DOHH2 (cell line): Measurements from ENCODE around the gene VCL.

ENCODE experiments used
- H3F3A ChIP-seq: fragments of 200-600 bp; sonication (generic), shearing (Covaris generic); 2 replicates; pipeline ENCODE4 v1.6.0; 2016; ENCODE audit warnings: antibody characterized with exemption, mild to moderate bottlenecking; ENCODE audit not compliant: control insufficient read depth, insufficient read depth
- H3K27ac ChIP-seq: fragments of 200-600 bp; sonication (generic); 2 replicates; pipeline ENCODE4 v1.5.1; 2014; ENCODE audit warnings: low read depth, mild to moderate bottlenecking, low read length, moderate library complexity
- H3K27me3 ChIP-seq: fragments of 200-600 bp; sonication (generic); 2 replicates; pipeline ENCODE4 v1.6.1; 2014; ENCODE audit warnings: mild to moderate bottlenecking, low read length, mixed read lengths; ENCODE audit not compliant: control insufficient read depth
- H3K36me3 ChIP-seq: fragments of 200-600 bp; sonication (generic); 2 replicates; pipeline ENCODE4 v1.6.1; 2014; ENCODE audit warnings: mild to moderate bottlenecking, low read length, moderate library complexity, mixed read lengths; ENCODE audit not compliant: control insufficient read depth
- H3K4me1 ChIP-seq: fragments of 200-600 bp; sonication (generic); 2 replicates; pipeline ENCODE4 v1.6.1; 2014; ENCODE audit warnings: mild to moderate bottlenecking, low read length, mixed read lengths; ENCODE audit not compliant: control insufficient read depth
- H3K4me2 ChIP-seq: fragments of 200-600 bp; sonication (generic); 2 replicates; pipeline ENCODE4 v1.6.0; 2014; ENCODE audit warnings: mild to moderate bottlenecking, low read length, moderate library complexity
- H3K4me3 ChIP-seq: fragments of 200-600 bp; sonication (generic); 2 replicates; pipeline ENCODE4 v1.5.1; 2014; ENCODE audit warnings: mild to moderate bottlenecking, low read length, mixed read lengths
- H3K79me2 ChIP-seq: fragments of 200-600 bp; sonication (generic); 2 replicates; pipeline ENCODE4 v1.6.1; 2014; ENCODE audit warnings: mild to moderate bottlenecking, low read length, mixed read lengths; ENCODE audit not compliant: control insufficient read depth
- H3K9me2 ChIP-seq: fragments of 200-600 bp; sonication (generic); replicated peaks from 2 replicates; pipeline ENCODE4 v1.6.1; 2014; ENCODE audit warnings: mild to moderate bottlenecking, low read length, mixed read lengths; ENCODE audit not compliant: control insufficient read depth
- H3K9me3 ChIP-seq: fragments of 200-600 bp; sonication (generic); 2 replicates; pipeline ENCODE4 v1.6.1; 2014; ENCODE audit warnings: antibody characterized with exemption, low read length, mixed read lengths; ENCODE audit not compliant: control insufficient read depth, insufficient read depth
- H4K20me1 ChIP-seq: fragments of 200-600 bp; sonication (generic); 2 replicates; pipeline ENCODE4 v1.6.0; 2014; ENCODE audit warnings: low read depth, mild to moderate bottlenecking, antibody characterized with exemption, low read length, moderate library complexity; ENCODE audit not compliant: control insufficient read depth, insufficient read depth
- EZH2phosphoT487 ChIP-seq: fragments of 200-600 bp; sonication (generic); IDR thresholded peaks from 2 replicates; pipeline ENCODE4 v1.6.1; 2017; ENCODE audit warnings: borderline replicate concordance, mild to moderate bottlenecking, antibody characterized with exemption, low read length, moderate library complexity, mixed read lengths
- TF ChIP-seq, protein P1 (sequence below): fragments of 200-600 bp; sonication (generic); IDR thresholded peaks from one replicate; pipeline ENCODE4 v1.5.1; 2014; ENCODE audit warnings: antibody characterized with exemption, mild to moderate bottlenecking, low read depth, low read length; ENCODE audit not compliant: poor library complexity, severe bottlenecking

The VCL gene

DNA sequence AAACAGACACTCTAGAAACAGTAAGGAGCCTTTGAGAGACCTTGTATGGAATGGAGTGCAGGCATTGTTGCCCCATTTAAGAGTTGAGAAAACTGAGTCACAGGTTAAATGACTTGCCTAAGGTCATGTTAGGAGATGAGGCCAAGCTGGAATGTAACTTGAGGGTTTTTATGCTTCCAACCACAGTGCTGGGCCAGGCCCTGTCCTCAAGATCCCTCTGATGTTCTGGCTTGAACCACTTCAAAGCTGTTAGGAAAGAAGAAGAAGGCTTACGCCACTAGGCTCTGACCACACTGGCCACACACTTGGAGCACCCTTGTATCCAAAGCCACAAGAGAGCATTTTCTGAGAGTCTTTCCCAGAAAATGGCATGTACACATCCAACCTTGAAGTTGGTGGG lies 44.3 kb upstream of the VCL start:
- Histone ChIP-seq H3F3A (peaks cover 19% of the 10 kb centered on the region), H3K4me2 (no peak overlapping the region), H3K27ac (no peak overlapping the region), H3K4me1 (peaks cover 27% of the 10 kb centered on the region), H3K79me2 (no peaks in the 10 kb centered on the region), H4K20me1 (no peaks in the 10 kb centered on the region), H3K27me3 (no peaks in the 10 kb centered on the region), H3K4me3 (no peak overlapping the region), H3K9me2 (no peaks in the 10 kb centered on the region), H3K36me3 (no peaks in the 10 kb centered on the region), H3K9me3 (no peaks in the 10 kb centered on the region)
- TF ChIP-seq, protein P1, sequence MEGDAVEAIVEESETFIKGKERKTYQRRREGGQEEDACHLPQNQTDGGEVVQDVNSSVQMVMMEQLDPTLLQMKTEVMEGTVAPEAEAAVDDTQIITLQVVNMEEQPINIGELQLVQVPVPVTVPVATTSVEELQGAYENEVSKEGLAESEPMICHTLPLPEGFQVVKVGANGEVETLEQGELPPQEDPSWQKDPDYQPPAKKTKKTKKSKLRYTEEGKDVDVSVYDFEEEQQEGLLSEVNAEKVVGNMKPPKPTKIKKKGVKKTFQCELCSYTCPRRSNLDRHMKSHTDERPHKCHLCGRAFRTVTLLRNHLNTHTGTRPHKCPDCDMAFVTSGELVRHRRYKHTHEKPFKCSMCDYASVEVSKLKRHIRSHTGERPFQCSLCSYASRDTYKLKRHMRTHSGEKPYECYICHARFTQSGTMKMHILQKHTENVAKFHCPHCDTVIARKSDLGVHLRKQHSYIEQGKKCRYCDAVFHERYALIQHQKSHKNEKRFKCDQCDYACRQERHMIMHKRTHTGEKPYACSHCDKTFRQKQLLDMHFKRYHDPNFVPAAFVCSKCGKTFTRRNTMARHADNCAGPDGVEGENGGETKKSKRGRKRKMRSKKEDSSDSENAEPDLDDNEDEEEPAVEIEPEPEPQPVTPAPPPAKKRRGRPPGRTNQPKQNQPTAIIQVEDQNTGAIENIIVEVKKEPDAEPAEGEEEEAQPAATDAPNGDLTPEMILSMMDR = no peak
- TF ChIP-seq EZH2phosphoT487 = no peak

DNA sequence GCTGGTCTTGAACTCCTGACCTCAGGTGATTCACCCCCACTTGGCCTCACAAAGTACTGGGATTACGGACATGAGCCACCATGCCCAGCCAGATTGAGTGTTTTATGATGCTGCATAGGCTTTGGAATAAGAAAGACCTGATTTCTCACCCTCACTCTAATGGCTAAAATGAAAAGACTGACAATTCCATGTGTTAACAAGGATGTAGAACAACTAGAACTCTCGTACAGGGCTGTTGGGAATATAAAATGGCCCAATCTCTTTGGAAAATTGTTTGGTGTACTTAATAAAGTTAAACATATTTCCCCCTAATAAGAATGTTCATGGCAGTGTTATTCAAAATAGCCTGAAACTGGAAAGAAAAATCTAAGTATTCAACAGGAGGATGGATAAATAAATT lies 43.2 kb upstream of the VCL start:
- Histone ChIP-seq H3K9me3 (no peaks in the 10 kb centered on the region), H3K4me3 (no peak overlapping the region), H3K27ac (no peak overlapping the region), H4K20me1 (no peaks in the 10 kb centered on the region), H3K9me2 (no peaks in the 10 kb centered on the region), H3K4me2 (no peak overlapping the region), H3K79me2 (no peaks in the 10 kb centered on the region), H3K36me3 (no peaks in the 10 kb centered on the region), H3K27me3 (no peaks in the 10 kb centered on the region), H3F3A (peaks cover 21% of the 10 kb centered on the region), H3K4me1 (peaks cover 38% of the 10 kb centered on the region)
- no peak for TF ChIP-seq EZH2phosphoT487
- TF ChIP-seq, protein P1 = no peak

DNA sequence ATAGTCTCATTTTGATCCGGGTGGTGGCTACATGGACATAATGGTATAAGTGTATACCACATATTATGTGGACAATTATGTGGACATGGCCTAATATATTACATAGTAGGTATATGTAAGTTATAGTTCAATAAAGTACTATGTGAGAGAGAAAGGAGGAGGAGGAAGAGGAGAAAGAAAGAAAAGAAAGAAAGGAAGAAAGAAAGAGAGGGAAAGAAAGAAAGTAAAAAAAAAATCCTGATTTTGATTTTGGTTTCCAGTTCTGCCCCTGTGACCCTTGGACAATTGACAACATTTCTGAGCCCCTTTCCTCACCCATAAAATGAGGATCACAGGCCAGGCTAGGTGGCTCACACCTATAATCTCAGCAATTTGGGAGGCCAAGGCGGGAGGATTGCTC lies 42.2 kb upstream of the VCL start:
- Histone ChIP-seq H3K9me3 (no peaks in the 10 kb centered on the region), H3K4me2 (no peak overlapping the region), H3K79me2 (no peaks in the 10 kb centered on the region), H3K27ac (no peak overlapping the region; the same call in 1 of the 2 replicates), H3K4me3 (no peak overlapping the region), H4K20me1 (no peaks in the 10 kb centered on the region), H3K36me3 (no peaks in the 10 kb centered on the region), H3K27me3 (no peaks in the 10 kb centered on the region), H3K4me1 (peaks cover 48% of the 10 kb centered on the region), H3F3A (peaks cover 25% of the 10 kb centered on the region), H3K9me2 (no peaks in the 10 kb centered on the region)
- TF ChIP-seq, protein P1 = no peak
- no peak for TF ChIP-seq EZH2phosphoT487
